PC-3 (cell line): ENCODE data around the gene DNAH10.

Experiments
- EZH2phosphoT487 ChIP-seq: fragments of 300-600 bp; sonication (generic); IDR thresholded peaks from 2 replicates; pipeline ENCODE4 v1.6.1; 2018; ENCODE audit warnings: mild to moderate bottlenecking, antibody characterized with exemption, low read length, borderline replicate concordance
- TF ChIP-seq, protein P1 (sequence below): fragments of 300-600 bp; sonication (generic); conservative IDR thresholded peaks from 2 replicates; pipeline ENCODE4 v1.5.1; 2017; ENCODE audit warnings: antibody characterized with exemption, low read depth, mild to moderate bottlenecking, low read length

DNA sequence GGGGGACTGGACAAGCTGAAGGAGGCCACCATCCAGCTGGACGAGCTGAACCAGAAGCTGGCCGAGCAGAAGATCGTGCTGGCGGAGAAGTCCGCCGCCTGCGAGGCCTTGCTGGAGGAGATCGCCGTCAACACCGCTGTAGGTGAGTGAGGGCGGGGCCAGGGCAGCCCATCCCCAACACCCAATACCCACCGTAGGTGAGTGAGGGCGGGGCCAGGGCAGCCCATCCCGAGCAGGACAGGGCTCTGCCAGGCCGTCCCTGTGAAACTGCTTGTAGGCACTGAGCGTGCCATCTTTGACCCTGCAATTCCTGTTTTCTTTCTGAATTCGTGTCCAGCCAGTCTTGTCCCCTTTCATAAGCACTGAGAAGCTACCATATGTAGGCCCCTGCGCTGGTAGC lies 136.6 kb downstream of the DNAH10 start:
- TF ChIP-seq, protein P1, sequence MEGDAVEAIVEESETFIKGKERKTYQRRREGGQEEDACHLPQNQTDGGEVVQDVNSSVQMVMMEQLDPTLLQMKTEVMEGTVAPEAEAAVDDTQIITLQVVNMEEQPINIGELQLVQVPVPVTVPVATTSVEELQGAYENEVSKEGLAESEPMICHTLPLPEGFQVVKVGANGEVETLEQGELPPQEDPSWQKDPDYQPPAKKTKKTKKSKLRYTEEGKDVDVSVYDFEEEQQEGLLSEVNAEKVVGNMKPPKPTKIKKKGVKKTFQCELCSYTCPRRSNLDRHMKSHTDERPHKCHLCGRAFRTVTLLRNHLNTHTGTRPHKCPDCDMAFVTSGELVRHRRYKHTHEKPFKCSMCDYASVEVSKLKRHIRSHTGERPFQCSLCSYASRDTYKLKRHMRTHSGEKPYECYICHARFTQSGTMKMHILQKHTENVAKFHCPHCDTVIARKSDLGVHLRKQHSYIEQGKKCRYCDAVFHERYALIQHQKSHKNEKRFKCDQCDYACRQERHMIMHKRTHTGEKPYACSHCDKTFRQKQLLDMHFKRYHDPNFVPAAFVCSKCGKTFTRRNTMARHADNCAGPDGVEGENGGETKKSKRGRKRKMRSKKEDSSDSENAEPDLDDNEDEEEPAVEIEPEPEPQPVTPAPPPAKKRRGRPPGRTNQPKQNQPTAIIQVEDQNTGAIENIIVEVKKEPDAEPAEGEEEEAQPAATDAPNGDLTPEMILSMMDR, result no peak
- no peak for TF ChIP-seq EZH2phosphoT487
